Kidney (tissue), 14 donors: ENCODE measurements around the gene CAAP1. TPM values are rescaled to one million over a fixed set of nuclear protein-coding genes. Genes with fewer than 3 reads are reported as not detected.

Experiments used
- DNase-seq, 5 donors: peaks; one replicate each; pipeline ENCODE4 v3.0.0-alpha.2; 2013 to 2020
- FAIRE-seq: peaks from 2 replicates; lab custom pipeline; 2012; peaks lifted over from hg19 to GRCh38; lab: Jason Lieb, UNC
- H3K27ac ChIP-seq, 2 donors: one replicate each; pipeline ENCODE4 v1.7.0; 2013; ENCODE audit warnings: low read depth in 2 of 2, low read length in 2 of 2, inconsistent platforms in 1 of 2
- H3K27me3 ChIP-seq: one replicate; pipeline ENCODE4 v1.7.1; 2013; ENCODE audit warnings: low read length, inconsistent platforms; ENCODE audit not compliant: control insufficient read depth, insufficient read depth
- H3K36me3 ChIP-seq, 3 donors: one replicate each; pipeline versions ENCODE4 v1.7.0 to v1.7.1; 2013; ENCODE audit warnings: low read length in 3 of 3, control low read depth in 1 of 3, inconsistent platforms in 1 of 3; ENCODE audit not compliant: insufficient read depth in 3 of 3, control insufficient read depth in 2 of 3
- H3K4me1 ChIP-seq, 3 donors: one replicate each; pipeline versions ENCODE4 v1.7.0 to v1.7.1; 2013; ENCODE audit warnings: low read length in 3 of 3, inconsistent platforms in 1 of 3, low read depth in 1 of 3; ENCODE audit not compliant: control insufficient read depth in 2 of 3, insufficient read depth in 2 of 3
- H3K4me3 ChIP-seq, 3 donors: one replicate each; pipeline versions ENCODE4 v1.7.0 to v1.8.1; 2013; ENCODE audit warnings: low read length in 3 of 3, control low read depth in 1 of 3, inconsistent platforms in 1 of 3
- H3K9ac ChIP-seq, 3 donors: one replicate each; pipeline versions ENCODE4 v1.7.0 to v1.7.1; 2013; ENCODE audit warnings: low read length in 3 of 3, control low read depth in 1 of 3, inconsistent platforms in 1 of 3
- H3K9me3 ChIP-seq, 3 donors: one replicate each; pipeline versions ENCODE4 v1.7.0 to v1.7.1; 2013; ENCODE audit warnings: low read length in 3 of 3, control low read depth in 1 of 3, inconsistent platforms in 1 of 3; ENCODE audit not compliant: control insufficient read depth in 2 of 3, insufficient read depth in 1 of 3
- intact Hi-C: fragments of 100-400 bp; cut with DNase I; formaldehyde crosslinking; loops from one replicate; pipeline ENCODE4 v1.11.1; 2022
- polyA plus RNA-seq: library from polyadenylated mRNA; stranded (reverse); fragments of 350-450 nt; fragmentation: Illumina TruSeq; extraction: RNeasy Lipid Tissue Mini Kit (QIAGEN cat#74804); gene quantifications from one replicate; pipeline ENCODE4 v1.2.3, GENCODE V29; 2014; ENCODE audit warnings: low read depth, low replicate concordance; ENCODE audit not compliant: insufficient read depth
- total RNA-seq: library from RNA; stranded (reverse); fragmentation: NEBNext Ultra II Directional; extraction: Animal tissue kit (Norgen Biotek cat#: 25700); gene quantifications from one replicate; pipeline ENCODE4 v1.2.1, GENCODE V29; 2021
- TF ChIP-seq, protein P1 (sequence below): IDR thresholded peaks from 3 replicates; pipeline ENCODE4 v1.5.1; 2012; ENCODE audit warnings: mild to moderate bottlenecking, moderate library complexity, borderline replicate concordance; ENCODE audit not compliant: insufficient read depth; ENCODE audit errors: extremely low read depth
- donor health status: control.
- donor health status: control.
- donor health status: control.
- donor health status: control.
- donor health status: control.
- donor health status: DM: yes; HTN: yes; CAD: no.
- donor health status: Normal renal cell carcinoma (clear cell type).

Gene CAAP1
- total and polyA plus RNA-seq, 2 donors from 2014 or later, result 15.2 to 23.6 TPM

GRCh38 chr9:26807161-26807560 lies 85.4 kb downstream of the CAAP1 start:
- H3K36me3 ChIP-seq, result no peaks in the 10 kb centered on the region
- H3K4me1 ChIP-seq, result no peaks in the 10 kb centered on the region
- TF ChIP-seq, protein P1, sequence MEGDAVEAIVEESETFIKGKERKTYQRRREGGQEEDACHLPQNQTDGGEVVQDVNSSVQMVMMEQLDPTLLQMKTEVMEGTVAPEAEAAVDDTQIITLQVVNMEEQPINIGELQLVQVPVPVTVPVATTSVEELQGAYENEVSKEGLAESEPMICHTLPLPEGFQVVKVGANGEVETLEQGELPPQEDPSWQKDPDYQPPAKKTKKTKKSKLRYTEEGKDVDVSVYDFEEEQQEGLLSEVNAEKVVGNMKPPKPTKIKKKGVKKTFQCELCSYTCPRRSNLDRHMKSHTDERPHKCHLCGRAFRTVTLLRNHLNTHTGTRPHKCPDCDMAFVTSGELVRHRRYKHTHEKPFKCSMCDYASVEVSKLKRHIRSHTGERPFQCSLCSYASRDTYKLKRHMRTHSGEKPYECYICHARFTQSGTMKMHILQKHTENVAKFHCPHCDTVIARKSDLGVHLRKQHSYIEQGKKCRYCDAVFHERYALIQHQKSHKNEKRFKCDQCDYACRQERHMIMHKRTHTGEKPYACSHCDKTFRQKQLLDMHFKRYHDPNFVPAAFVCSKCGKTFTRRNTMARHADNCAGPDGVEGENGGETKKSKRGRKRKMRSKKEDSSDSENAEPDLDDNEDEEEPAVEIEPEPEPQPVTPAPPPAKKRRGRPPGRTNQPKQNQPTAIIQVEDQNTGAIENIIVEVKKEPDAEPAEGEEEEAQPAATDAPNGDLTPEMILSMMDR, result no peak
- H3K27ac ChIP-seq, result no peak overlapping the region
- no peak overlapping the region for H3K9ac ChIP-seq
- H3K9me3 ChIP-seq, result no peaks in the 10 kb centered on the region
- FAIRE-seq (no peak), DNase-seq (no peak)
- H3K27me3 ChIP-seq, result no peaks in the 10 kb centered on the region
- intact Hi-C loops, result no loop called here
- no peak overlapping the region for H3K4me3 ChIP-seq

DNA sequence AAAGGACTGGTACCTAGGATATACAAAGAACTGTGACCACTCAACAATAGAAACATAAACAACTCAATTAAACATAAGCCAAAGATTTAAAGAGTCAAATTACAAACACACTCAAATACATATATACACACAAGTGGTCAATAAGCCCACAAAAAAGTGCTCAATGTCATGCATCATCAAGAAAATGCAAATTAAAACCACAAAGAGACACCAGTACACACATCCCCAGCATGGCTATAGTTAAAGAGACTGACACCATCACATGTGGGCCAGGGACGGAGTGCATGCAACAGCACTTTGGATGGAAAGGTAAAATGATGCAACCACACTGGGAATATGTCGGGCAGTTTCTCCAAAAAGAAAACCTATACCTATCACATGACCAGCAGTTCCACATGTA lies 89.7 kb downstream of the CAAP1 start:
- intact Hi-C loops, result no loop called here
- no peaks in the 10 kb centered on the region for H3K36me3 ChIP-seq
- FAIRE-seq (no peak), DNase-seq (no peak)
- TF ChIP-seq, protein P1, result no peak
- no peaks in the 10 kb centered on the region for H3K9me3 ChIP-seq
- no peak overlapping the region for H3K27ac ChIP-seq
- H3K4me3 ChIP-seq, result no peak overlapping the region
- H3K4me1 ChIP-seq, result no peaks in the 10 kb centered on the region
- H3K27me3 ChIP-seq, result no peaks in the 10 kb centered on the region
- H3K9ac ChIP-seq, result no peak overlapping the region

GRCh38 chr9:26801772-26802171 lies 90.8 kb downstream of the CAAP1 start:
- TF ChIP-seq, protein P1, result no peak
- no peak for FAIRE-seq
- H3K9me3 ChIP-seq, result no peaks in the 10 kb centered on the region

GRCh38 chr9:26800322-26800721 lies 92.3 kb downstream of the CAAP1 start:
- Histone ChIP-seq H3K36me3 (no peaks in the 10 kb centered on the region), H3K9ac (no peak overlapping the region), H3K4me3 (no peak overlapping the region), H3K9me3 (no peaks in the 10 kb centered on the region), H3K27me3 (no peaks in the 10 kb centered on the region), H3K4me1 (no peaks in the 10 kb centered on the region), H3K27ac (no peak overlapping the region)
- intact Hi-C loops, result no loop called here
- TF ChIP-seq, protein P1, result no peak
- DNase-seq (peak in 2 of 5 donors; percentile 9 to 25), FAIRE-seq (no peak)

More at GRCh38 chr9:26801772-26802171, 90.8 kb downstream of the CAAP1 start:
- H3K36me3 ChIP-seq, result no peaks in the 10 kb centered on the region
- H3K27me3 ChIP-seq, result no peaks in the 10 kb centered on the region
- H3K4me1 ChIP-seq, result no peaks in the 10 kb centered on the region
- intact Hi-C loops, result no loop called here
- H3K27ac ChIP-seq, result no peak overlapping the region
- H3K4me3 ChIP-seq, result no peak overlapping the region
- no peak overlapping the region for H3K9ac ChIP-seq
- no peak for DNase-seq
